GM18951 (cell line): ENCODE results near the gene LY6G5B.

Source experiments
- POLR2A ChIP-seq: IDR thresholded peaks from 4 replicates; pipeline ENCODE4 v1.6.1; 2011; ENCODE audit warnings: mild to moderate bottlenecking; ENCODE audit not compliant: insufficient read length, insufficient read depth; ENCODE audit errors: extremely low read depth
- in situ Hi-C: fragments of 300-500 bp; cut with MboI; formaldehyde crosslinking; loops from one replicate; pipeline ENCODE4 v1.12.0; 2022; ENCODE audit warnings: low sequenced_read_pairs, mixed read lengths, inconsistent platforms; ENCODE audit not compliant: unreplicated experiment

The LY6G5B gene

GRCh38 chr6:31652925-31653724 lies 16.7 kb upstream of the LY6G5B start:
- peak; percentile 58 for TF ChIP-seq POLR2A
- in situ Hi-C loops = no loop called here

- in situ Hi-C loops = no loop called here
- no peak for TF ChIP-seq POLR2A
These were observed 15.0 kb upstream of the LY6G5B start for GRCh38 chr6:31654574-31655348.

- in situ Hi-C loops = no loop called here
- TF ChIP-seq POLR2A = no peak
These were observed 14.2 kb upstream of the LY6G5B start, which contains the start of gene APOM for GRCh38 chr6:31655349-31656237. Gene APOM, plus strand, starts transcription at chr6:31655894. Its CDS starts 73 bp downstream, at chr6:31655967.

GRCh38 chr6:31657406-31658157 lies 12.2 kb upstream of the LY6G5B start:
- in situ Hi-C loops = no loop called here
- TF ChIP-seq POLR2A = no peak

- no peak for TF ChIP-seq POLR2A
- in situ Hi-C loops = no loop called here
These were observed 11.6 kb upstream of the LY6G5B start for GRCh38 chr6:31658158-31658688.

GRCh38 chr6:31658983-31659648 lies 10.7 kb upstream of the LY6G5B start:
- TF ChIP-seq POLR2A = no peak
- in situ Hi-C loops = no loop called here

GRCh38 chr6:31659649-31660380 lies 10.0 kb upstream of the LY6G5B start:
- in situ Hi-C loops = no loop called here

GRCh38 chr6:31660381-31661261 lies 9.2 kb upstream of the LY6G5B start, which contains the start of gene C6orf47:
Gene C6orf47, minus strand, starts transcription at chr6:31660778. Its CDS starts 831 bp downstream, at chr6:31659947.
- in situ Hi-C loops = no loop called here
- peak; percentile 96 for TF ChIP-seq POLR2A

More at GRCh38 chr6:31659649-31660380, 10.0 kb upstream of the LY6G5B start:
- TF ChIP-seq POLR2A = no peak

GRCh38 chr6:31661262-31662123 lies 8.3 kb upstream of the LY6G5B start:
- in situ Hi-C loops = no loop called here
- TF ChIP-seq POLR2A = no peak
